Activated T-cell treated with anti-CD3 and anti-CD28 coated beads, Interleukin-2, amount 50 U/mL, for 1 hour (primary cell): ENCODE measurements around the gene RSPH1.

ENCODE experiments used
- DNase-seq: peaks from one replicate; pipeline ENCODE4 v3.0.0-alpha.2; 2020

Gene RSPH1

DNA sequence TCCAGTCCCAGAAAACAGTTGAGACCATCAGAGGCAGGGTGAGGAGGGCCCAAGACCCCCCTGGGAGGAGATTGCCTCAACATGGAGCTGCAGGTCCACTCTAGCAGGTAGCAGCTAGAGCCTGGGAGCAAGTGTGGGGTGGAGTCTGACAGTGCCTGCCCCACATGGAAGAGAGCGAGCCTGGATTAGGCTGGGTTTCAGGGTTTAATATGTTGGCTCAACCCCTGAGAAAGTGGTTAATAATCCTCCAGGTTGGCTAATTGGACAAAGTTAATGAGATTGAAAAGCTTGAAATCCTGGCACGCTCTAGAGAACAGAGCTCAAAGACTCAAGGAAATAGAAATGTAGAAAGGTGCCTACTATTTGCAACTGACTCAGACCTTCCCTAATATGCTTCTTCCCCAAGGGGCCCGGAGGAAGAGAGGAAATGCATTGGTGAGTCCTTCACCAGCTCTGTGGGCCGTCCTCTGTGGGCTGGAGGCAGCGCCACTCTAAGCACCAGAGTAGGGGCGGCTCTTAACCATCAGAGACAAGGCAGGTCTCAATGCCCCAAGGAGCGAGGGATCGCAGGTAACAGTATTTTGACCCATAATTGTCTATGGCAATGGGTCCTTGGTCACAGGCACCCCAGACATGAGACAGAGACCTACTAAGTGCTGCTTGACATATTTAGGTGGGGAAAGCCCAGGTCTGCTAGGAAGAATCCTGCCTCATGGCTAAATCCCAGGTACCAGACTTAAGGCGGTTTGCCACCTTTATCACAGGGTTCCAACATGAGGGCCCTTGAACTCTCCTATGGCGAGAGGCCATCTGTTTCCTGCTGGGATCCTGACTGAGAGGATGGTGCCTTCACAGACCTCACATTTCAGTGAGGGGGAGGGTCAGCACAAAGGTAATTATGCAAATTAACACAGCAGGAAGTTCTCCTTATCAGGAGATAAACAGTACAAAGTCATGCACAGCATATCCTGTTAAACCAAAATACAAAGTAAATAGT is 33.8 kb downstream of the RSPH1 start:
- DNase-seq = no peak

DNA sequence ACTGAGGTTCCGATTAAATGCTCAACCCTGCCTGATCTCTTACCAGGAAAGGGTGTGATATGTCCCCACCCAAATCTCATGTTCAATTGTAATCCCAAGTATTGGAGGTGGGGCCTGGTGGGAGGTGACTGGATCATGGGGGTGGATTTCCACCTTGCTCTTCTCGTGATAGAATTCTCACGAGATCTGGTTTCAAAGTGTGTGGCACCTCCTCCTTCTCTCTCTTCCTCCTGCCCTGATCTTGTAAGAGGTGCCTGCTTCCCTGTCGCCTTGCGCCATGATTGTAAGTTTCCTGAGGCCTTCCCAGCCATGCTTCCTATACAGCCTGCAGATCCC is 34.9 kb downstream of the RSPH1 start:
- DNase-seq = no peak

DNA sequence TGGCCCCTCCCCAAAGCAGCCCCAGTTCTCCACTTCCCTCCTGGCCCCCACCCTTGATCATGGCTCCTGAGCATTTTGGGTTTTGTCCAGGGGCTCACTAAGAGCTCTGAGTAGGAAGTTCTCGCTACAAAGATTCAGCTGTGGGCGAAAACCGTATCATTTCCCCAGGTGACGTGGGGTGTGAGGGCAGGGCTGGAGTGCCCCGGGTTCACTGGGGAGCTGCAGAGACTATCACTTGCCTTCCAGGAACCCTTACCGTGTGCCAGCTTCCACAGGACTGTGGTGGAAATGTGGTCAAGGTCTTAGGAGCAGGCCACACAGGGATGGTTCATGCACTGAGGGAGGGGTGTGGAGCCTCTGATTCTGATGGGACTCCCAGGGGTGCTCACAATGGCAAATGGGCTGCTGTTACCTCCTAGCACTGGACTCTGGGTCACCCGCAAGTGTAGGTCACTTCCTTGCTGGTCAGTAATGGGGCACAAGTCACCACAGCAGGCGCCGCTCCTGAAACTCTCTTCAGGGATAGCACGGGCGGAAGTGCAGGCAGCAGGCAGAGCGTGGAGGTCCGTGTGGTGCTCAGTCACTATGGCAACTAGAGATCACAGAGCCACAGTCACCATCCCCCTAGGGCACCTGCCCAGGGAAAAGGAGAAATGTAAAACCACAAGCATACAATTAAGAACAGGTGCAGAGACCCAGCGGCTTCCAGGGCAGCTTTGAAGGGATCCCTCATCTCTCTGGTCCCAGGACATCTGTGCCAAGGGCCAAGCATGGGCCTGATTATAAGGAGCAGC is 35.4 kb downstream of the RSPH1 start:
- peak; percentile 57 for DNase-seq

DNA sequence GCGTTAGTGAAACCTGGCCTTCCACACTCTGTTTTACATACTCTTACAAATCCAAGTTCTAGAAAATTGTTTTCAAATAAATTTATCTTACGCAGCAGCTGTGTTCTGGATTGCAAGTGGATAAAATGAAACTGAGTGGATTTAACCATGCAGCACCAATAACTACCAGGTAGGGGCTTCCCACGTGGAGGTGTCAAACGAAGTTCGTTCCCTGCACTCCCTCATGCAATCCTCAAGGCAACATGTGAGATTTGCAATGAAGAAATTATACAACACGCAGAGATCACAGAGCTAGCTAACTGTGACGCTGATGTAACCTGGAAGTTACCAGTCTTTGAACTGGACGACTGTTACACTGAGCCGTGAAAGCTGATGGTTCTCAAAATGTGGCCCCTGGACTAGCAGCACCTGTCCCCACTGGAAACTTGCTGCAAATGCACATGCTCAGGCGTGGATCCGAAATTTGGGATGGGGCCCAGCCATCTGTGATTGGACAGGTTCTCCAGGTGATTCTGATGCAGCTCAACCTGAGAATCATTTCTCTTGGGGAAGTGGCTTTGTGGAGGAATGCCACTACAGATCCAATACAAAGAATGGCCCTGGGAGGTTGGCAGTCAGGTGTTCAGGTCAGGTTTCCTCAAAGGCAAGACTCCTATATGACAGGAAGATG is 36.3 kb downstream of the RSPH1 start:
- DNase-seq = no peak

DNA sequence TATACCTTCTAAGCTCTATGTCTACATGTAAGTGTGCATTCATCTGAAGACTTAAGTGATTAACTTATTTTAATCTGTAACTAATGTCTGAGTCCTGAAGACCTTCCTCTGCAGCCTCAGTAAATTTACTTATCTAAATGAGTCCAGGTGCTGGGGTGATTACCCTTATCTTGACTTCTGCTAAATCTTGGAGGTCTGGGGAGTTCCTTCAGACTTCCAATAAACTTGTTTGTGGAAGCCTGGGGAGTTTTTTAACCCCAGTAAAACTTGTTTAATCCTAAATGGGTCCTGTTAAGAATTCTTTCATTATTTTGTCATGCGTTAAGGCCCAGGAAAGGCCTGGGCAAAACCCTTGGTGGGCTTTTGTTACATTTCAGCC is 37.0 kb downstream of the RSPH1 start:
- no peak for DNase-seq

DNA sequence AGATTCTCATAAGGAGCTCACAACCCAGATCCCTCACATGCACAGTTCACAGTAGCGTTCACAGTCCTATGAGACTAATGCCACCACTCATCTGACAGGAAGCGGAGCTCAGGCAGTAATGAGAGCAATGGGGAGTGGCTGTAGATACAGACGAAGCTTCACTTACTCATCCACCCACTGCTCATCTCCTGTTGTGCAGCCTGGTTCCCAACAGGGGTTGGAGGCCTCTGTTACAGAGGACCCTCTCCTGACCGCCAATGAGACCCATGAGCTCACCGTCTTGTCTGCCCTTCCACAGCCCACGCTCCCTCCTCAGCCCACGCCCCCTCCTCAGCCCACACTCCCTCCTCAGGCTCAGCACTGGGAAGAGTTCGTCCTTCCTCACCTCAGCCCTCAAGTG is 39.6 kb downstream of the RSPH1 start:
- no peak for DNase-seq

DNA sequence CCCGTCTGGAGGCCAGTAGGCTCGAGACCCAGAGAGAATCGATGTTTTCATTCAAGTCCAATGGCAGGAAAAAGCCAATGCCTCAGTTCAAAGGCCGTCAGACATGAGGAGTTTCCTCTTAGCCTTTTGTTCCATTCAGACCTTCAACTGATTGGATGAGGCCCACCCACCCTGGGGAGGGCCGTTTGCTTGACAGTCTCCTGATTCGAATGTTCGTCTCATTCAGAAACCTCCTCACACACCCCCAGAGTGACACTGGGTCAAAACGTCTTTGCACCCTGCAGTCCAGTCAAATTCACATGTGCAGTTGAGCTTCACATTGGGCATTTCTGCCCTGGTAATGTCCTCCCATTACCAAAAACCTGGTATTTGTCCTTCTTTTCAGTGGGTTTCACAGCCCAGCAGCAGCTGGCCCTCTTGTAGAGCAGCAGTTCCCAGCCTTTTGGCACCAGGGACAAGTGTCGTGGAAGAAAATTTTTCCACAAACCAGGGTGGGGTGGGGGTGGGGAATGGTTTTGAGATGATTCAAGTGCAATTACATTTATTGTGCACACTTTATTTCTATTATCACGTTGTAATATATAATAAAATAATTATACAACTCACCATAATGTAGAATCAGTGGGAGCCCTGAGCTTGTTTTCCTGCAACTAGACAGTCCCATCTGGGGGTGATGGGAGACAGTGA is 40.1 kb downstream of the RSPH1 start:
- DNase-seq = no peak

DNA sequence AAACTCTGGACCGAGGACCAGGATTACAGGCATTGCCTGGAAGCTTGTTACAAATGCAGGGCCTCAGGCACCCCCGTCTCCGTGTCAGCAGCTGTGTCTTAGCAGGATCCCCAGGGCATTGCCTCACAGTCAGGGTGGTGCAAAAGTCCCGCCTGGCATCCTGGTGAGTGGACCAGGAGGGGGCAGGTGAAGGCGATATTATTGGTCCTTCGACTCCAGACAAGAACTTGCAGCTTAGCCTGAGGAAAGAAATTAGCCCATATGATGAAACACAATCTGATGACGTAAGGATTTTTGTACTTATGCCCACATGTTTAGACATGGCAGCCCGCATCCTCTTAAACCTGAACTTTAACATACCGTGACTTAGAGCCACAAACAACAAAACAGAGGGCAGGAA is 40.8 kb downstream of the RSPH1 start:
- DNase-seq = no peak

DNA sequence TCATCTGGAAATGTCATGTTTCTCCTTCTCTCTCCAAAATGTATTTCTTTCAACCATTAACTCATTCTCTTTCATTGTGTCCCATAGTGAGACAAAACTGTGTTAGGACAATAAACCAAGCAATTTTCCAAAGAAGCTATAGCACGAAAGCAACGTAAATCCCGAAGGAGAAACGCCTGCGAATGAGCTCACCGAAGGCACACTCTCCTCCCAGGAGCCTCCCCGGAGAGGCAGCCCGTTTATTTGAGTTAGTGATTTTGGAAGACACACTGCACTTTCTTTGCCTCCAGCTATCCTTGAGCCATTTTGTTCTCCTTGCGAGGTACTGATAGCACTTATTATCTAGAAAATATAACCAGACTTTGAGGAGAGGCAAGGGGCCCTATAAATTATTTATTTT is 41.2 kb downstream of the RSPH1 start:
- DNase-seq = no peak

DNA sequence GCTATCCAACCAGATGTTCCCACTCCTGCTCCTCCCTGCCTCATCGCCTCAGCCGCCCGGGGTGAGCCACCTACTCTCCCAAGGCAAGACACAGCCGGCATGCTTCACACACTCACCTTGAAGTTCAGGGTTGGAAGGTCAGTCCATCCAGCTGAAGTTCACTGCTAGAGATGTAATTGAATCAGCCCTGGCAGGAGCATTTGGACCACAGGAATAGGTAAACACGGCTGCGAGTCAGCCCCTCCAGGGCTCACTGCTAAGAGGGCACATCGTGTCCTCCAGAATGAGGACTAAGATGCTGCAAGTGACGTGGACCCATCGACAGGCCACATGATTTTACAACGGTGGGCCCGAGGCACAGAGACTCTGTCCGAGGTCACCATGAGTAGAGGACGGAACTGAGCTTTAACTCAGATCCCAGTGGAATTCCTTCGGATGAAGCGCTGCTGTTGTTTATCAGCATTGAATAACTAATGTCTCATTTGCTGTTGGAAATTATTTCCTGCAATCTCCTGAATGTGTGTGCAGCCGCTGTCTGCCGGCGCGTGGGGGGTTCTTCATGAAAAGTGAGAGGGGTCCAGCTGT is 41.9 kb downstream of the RSPH1 start:
- no peak for DNase-seq

DNA sequence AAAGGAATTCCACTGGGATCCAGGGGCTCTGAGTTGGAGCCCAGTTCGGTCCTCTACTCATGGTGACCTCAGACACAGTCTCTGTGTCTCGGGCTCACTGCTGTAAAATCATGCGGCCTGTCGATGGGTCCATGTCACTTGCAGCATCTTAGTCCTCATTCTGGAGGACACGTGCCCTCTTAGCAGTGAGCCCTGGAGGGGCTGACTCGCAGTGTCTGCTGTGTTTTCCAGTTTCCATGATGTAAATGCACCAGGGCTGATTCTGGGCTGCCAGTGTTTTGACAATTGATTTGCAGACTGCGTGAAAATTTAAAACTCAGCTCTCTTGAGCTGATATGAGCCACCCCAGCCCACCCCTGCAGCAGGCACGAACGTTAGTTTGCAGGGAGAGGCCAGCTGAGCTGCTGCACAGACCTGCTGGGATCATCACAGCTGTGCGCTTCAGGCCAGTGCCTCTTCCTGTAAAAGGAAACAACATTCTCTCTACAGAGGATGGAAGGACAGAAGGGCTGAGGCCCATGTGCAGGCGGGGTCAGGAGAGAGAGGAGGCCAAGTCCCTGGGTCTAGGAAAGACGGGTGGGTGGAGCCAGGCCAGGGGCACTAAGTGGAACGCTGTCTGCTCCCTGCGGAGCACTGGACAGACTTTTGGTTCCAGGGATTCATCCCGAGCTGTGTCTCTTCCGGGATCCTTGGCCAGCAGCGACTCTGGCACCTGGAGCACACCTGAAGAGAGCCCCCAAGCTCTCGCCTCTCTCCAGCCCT is 42.6 kb downstream of the RSPH1 start:
- DNase-seq = no peak

DNA sequence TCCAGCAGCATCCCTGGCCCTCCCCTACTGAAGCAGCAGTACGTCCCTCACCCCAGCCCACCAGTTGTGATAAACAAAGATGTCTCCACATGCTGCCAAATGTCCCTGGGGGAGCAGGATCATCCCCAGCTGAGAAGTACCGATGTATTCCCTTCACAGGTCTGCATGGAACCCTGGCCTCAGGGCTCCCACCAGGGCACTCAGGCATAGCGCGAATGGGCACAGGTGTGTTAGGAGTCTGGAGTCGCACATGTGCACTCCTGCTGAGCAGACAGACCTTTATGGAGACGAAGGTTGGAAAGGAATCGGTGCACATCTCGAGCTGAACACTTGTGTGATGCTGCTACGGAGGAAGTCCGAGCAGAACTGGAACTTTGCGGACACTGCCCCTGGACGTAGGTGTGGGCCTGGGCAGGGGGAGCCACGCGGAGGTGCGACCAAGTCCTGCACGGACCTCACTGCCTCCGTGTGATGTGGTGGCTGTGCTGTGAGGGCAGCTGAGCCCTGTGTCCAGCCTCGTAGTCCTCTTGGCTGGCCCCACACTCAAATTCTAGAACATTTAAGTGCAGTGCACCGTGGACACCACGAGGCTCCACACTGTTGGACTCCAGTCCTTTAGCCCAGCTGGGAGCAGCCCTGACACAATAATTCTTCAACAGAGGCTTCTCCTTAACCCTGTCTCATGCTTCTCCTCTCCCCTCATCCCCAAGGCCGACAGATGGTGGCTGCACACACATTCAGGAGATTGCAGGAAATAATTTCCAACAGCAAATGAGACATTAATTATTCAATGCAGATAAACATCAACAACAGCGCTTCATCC is 43.4 kb downstream of the RSPH1 start:
- peak; percentile 7 for DNase-seq

DNA sequence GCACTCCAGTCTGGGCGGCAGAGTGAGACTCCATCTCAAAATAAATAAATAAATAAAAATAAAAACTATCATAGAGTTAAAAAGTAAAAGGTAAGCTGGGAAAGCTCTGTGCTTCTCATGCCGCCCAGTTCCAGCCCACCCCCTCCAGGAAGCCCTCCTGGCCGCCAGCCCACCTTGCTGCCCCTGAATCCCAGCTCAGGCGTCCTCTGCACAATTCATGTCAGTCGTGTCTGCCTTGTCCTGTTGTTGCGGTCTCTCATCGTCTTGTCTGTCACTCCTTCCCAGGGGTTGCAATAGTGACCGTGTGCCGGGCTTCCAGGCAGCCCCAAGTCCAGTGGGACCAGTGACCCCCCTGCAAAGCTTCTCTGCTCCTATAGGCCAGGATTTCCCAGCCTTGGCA is 44.1 kb downstream of the RSPH1 start:
- DNase-seq = no peak

DNA sequence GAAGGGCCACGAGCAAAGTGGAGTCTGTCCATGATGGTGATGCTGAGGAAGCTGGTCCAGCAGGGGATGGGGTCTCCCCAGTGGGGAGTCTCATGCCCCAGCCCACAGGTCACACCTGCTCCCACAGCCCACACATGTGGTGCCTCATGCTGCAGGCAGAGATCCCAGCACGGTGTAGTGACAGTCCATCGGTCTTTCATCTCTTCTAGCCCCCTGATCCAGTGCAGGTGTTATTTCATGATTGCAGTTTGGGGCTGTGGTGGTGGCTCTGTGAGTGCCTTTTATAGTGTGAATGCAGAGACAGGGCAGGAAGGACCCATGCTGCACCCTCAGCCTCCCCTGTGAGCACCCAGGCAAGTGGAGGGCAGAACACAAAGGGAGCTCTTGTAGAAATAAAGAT is 47.3 kb downstream of the RSPH1 start:
- peak; percentile 16 for DNase-seq

DNA sequence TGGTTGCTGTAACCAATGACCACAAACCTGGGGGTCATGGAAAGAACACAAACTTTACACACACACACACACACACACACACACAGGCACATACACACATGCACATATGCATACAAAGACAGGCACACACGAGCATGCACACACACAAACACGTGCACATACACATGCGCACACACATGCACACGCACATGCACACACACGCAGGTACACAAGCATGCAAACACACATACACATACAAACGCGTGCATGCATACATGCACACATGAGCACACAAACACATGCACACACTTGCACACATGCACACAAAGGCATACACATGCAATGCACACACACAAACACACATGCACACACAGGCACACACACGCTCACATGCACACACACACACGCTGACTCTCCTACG is 48.3 kb downstream of the RSPH1 start:
- peak; percentile 8 for DNase-seq

DNA sequence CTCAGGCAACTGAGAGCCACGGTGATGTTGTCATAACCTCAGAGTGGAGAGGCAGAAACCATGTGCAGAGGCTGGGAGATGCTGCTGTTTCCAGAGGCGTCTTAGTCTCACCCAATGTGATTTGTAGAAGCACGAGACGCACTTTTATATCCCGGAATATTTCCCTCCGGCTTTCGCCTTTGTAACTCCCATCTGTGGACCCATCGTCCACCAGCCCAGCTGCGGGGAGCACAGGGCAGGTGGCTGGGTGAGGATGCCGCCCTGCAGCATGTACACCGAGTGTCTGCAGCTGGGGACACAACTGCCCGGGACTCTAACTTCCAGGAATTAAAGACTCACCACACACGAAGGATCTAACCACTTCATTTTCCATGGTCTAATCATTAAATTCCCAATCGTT is 48.8 kb downstream of the RSPH1 start:
- peak; percentile 2 for DNase-seq

DNA sequence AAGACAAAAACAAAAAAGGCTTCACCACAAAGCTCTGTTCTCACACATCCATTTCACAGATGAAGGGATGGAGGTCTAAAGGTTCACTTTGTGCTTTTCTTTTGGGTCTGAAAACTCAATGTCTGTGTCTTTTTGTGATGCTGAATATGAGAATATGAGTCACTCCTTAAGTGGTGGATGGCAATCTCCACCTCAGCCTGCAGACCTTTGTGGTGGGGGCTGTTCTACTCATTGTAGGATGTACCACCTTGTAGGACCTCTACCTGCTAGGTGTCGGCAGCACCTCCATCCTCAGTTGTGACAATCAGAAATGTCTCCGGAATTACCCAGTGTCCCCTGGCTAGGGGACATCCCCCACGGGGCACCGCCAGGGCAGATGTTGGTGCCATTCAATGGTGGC is 49.5 kb downstream of the RSPH1 start:
- DNase-seq = peak; percentile 10

DNA sequence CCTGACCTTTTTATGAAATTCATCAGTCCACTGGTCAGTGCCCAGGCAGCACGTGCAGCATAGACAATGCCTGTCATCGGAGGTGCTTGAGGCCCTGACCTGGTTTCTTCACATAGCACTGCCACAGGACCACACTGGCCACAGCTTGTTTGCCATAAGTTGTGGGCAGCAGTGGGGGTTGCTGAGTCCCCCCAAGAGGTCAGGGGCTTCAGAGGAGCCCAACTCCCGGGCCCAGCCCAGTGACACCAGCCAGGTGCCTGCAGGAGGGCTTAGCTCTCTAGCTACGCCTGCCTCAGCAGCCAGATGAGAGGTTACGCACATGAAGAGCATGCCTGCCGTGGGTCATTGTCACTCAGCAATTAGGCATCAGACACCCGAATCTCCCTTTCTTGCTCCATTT is 50.7 kb downstream of the RSPH1 start:
- DNase-seq = peak; percentile 15

DNA sequence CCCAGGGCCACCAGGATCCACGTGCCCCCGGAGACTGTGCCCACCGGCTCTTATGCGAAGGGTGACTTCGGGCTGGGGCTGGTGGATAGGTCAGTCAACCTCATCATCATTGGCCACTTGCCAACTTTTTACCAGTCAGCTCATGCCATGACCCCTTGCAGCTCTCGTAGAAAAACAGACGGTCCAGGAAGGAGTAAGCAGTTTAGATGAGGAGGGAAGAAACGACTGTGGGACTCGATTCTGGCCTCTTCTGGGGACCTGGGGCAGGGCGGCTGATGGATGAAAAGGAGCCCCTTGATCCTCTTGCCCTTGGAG is 51.3 kb downstream of the RSPH1 start:
- DNase-seq = peak; percentile 16

DNA sequence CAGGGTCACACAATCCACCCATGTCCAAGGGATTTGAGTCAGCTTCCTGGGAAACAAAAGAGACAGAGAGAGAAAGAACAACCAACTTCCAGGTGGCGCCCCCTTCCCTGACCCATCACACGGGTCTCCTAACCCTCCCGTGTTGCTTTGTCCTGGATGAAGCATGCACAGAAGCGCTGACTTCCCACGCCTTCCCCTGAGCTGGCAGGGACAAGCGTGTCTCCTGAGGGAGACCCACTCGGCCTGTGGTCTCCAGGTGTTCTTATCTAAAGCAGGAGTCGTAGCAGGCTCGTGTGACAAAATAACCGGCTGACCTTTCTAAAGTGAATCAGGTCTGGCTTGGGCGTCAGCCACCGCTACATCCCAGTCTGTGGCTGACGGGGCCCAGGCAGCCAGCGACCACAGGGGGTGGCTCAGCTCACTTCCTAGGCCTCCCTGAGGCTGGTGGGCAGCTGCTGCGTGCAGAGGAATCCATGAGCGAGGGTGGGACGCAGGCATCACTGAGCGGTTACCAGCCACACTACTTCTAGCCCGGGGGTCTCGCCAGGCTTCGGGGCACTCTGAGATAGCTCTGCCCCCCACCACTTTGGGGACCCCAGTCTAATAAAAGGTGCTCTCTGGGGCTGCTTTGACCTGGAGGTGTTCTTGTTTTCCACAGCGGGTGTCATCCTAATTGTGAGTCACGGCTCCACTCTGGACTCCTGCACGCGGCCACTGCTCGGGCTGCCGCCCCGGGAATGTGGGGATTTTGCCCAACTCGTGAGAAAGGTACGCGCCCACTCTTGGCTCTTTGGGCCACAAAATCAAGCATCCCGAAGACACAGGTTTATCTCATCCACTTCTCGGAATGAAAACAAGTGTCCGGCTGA is 51.9 kb downstream of the RSPH1 start:
- DNase-seq = peak; percentile 15
